WTC11 (cell line): Measurements from ENCODE around the gene MGAT3. TPM values are rescaled to one million over a fixed set of nuclear protein-coding genes. Genes with fewer than 3 reads are reported as not detected.

Source experiments
- ATAC-seq: fragments of 200-7000 bp; cut with Tn5 transposase; 2 replicates; pipeline ENCODE4 v1.10.0; 2021; ENCODE audit warnings: mild to moderate bottlenecking, moderate library complexity
- CTCF ChIA-PET: fragments of 300-600 bp; sonication (Branson Sonifier 250); formaldehyde crosslinking; loops from one replicate; lab custom pipeline; 2021; ENCODE audit warnings: antibody characterized with exemption; lab: Charles Lee
- POLR2A ChIA-PET: fragments of 350-600 bp; sonication (Branson Sonifier 250); formaldehyde crosslinking; loops from one replicate; lab custom pipeline; 2021; ENCODE audit warnings: antibody characterized with exemption; lab: Charles Lee
- DNase-seq: peaks from one replicate; pipeline ENCODE4 v3.0.0; 2021; ENCODE audit warnings: low spot score
- H3K27ac Mint-ChIP-seq: 2 replicates; pipeline ENCODE4 v1.8.0; 2021; ENCODE audit warnings: mixed read lengths
- H3K27me3 Mint-ChIP-seq: 2 replicates; pipeline ENCODE4 v1.8.0; 2021; ENCODE audit warnings: low read depth, mild to moderate bottlenecking, moderate library complexity, mixed read lengths
- H3K36me3 Mint-ChIP-seq: 2 replicates; pipeline ENCODE4 v1.8.0; 2021; ENCODE audit warnings: mixed read lengths
- H3K4me1 Mint-ChIP-seq: 2 replicates; pipeline ENCODE4 v1.8.0; 2022; ENCODE audit warnings: mixed read lengths
- H3K4me3 Mint-ChIP-seq: 2 replicates; pipeline ENCODE4 v1.8.0; 2021; ENCODE audit warnings: mild to moderate bottlenecking, moderate library complexity, mixed read lengths
- H3K9me3 Mint-ChIP-seq: 2 replicates; pipeline ENCODE4 v1.8.0; 2021; ENCODE audit warnings: mixed read lengths
- AFF4 ChIP-seq: sonication (generic); formaldehyde crosslinking; IDR thresholded peaks from 2 replicates; pipeline ENCODE4 v1.8.1; 2023; ENCODE audit warnings: mild to moderate bottlenecking, missing genetic modification reagents, borderline replicate concordance
- E2F5 ChIP-seq: sonication (generic); formaldehyde crosslinking; IDR thresholded peaks from 2 replicates; pipeline ENCODE4 v1.8.1; 2022; ENCODE audit warnings: mild to moderate bottlenecking, moderate library complexity, missing genetic modification reagents
- ESRRA ChIP-seq: sonication (generic); formaldehyde crosslinking; IDR thresholded peaks from 2 replicates; pipeline ENCODE4 v1.8.1; 2022; ENCODE audit warnings: mild to moderate bottlenecking, missing genetic modification reagents, borderline replicate concordance
- ETV6 ChIP-seq: sonication (generic); formaldehyde crosslinking; IDR thresholded peaks from 2 replicates; pipeline ENCODE4 v1.8.1; 2022; ENCODE audit warnings: mild to moderate bottlenecking, missing genetic modification reagents
- FOXP4 ChIP-seq: sonication (generic); formaldehyde crosslinking; IDR thresholded peaks from 2 replicates; pipeline ENCODE4 v1.8.0; 2022; ENCODE audit warnings: mild to moderate bottlenecking, missing genetic modification reagents
- GABPB1 ChIP-seq: sonication (generic); formaldehyde crosslinking; IDR thresholded peaks from 2 replicates; pipeline ENCODE4 v1.8.1; 2023; ENCODE audit warnings: mild to moderate bottlenecking, missing genetic modification reagents
- GRHL2 ChIP-seq: fragments of 250-450 bp; sonication (Bioruptor Pico); IDR thresholded peaks from 2 replicates; pipeline ENCODE4 v1.8.0; 2022; ENCODE audit warnings: mild to moderate bottlenecking, moderate library complexity; ENCODE audit not compliant: insufficient replicate concordance, severe bottlenecking
- MAX ChIP-seq: sonication (generic); formaldehyde crosslinking; IDR thresholded peaks from 2 replicates; pipeline ENCODE4 v1.8.0; 2022; ENCODE audit warnings: mild to moderate bottlenecking, missing genetic modification reagents
- MYBL2 ChIP-seq: sonication (generic); formaldehyde crosslinking; IDR thresholded peaks from 2 replicates; pipeline ENCODE4 v1.8.1; 2023; ENCODE audit warnings: mild to moderate bottlenecking, moderate library complexity, missing genetic modification reagents
- RELA ChIP-seq: sonication (generic); formaldehyde crosslinking; IDR thresholded peaks from 2 replicates; pipeline ENCODE4 v1.8.1; 2022; ENCODE audit warnings: missing genetic modification reagents, mild to moderate bottlenecking, borderline replicate concordance
- SMAD3 ChIP-seq: sonication (generic); formaldehyde crosslinking; IDR thresholded peaks from 2 replicates; pipeline ENCODE4 v1.8.0; 2022; ENCODE audit warnings: missing genetic modification reagents, mild to moderate bottlenecking, borderline replicate concordance
- STAT6 ChIP-seq: sonication (generic); formaldehyde crosslinking; conservative IDR thresholded peaks from 2 replicates; pipeline ENCODE4 v1.8.1; 2023; ENCODE audit warnings: mild to moderate bottlenecking, low read depth, missing genetic modification reagents, moderate library complexity
- TEAD4 ChIP-seq: sonication (generic); formaldehyde crosslinking; IDR thresholded peaks from 2 replicates; pipeline ENCODE4 v1.8.0; 2022; ENCODE audit warnings: mild to moderate bottlenecking, missing genetic modification reagents
- TP53 ChIP-seq: sonication (generic); formaldehyde crosslinking; IDR thresholded peaks from 2 replicates; pipeline ENCODE4 v1.8.1; 2023; ENCODE audit warnings: mild to moderate bottlenecking, missing genetic modification reagents
- ZBTB21 ChIP-seq: sonication (generic); formaldehyde crosslinking; IDR thresholded peaks from 2 replicates; pipeline ENCODE4 v1.8.1; 2023; ENCODE audit warnings: mild to moderate bottlenecking, missing genetic modification reagents, borderline replicate concordance
- ZNF121 ChIP-seq: sonication (generic); formaldehyde crosslinking; IDR thresholded peaks from 2 replicates; pipeline ENCODE4 v1.8.0; 2023; ENCODE audit warnings: missing genetic modification reagents
- ZNF138 ChIP-seq: sonication (generic); formaldehyde crosslinking; conservative IDR thresholded peaks from 2 replicates; pipeline ENCODE4 v1.8.1; 2022; ENCODE audit warnings: mild to moderate bottlenecking, moderate library complexity, missing genetic modification reagents
- ZNF219 ChIP-seq: sonication (generic); formaldehyde crosslinking; IDR thresholded peaks from 2 replicates; pipeline ENCODE4 v1.8.0; 2023; ENCODE audit warnings: missing genetic modification reagents, mild to moderate bottlenecking, borderline replicate concordance
- ZNF425 ChIP-seq: fragments of 250-450 bp; sonication (Bioruptor Pico); conservative IDR thresholded peaks from 2 replicates; pipeline ENCODE4 v1.9.0; 2021; ENCODE audit warnings: mild to moderate bottlenecking
- ZNF532 ChIP-seq: fragments of 250-450 bp; sonication (Bioruptor Pico); IDR thresholded peaks from 2 replicates; pipeline ENCODE4 v1.9.0; 2021; ENCODE audit warnings: mild to moderate bottlenecking, borderline replicate concordance
- total RNA-seq: library from RNA; stranded (reverse); gene quantifications from 3 replicates; pipeline ENCODE4 v1.2.3, GENCODE V29; 2021

MGAT3 gene
- total RNA-seq, 1 experiment from 2014 or later: 11.4 TPM

GRCh38 chr22:39477542-39477941 lies 20.7 kb downstream of the MGAT3 start:
- Mint-ChIP-seq H3K27me3 (no peaks in the 10 kb centered on the region), H3K27ac (no peak overlapping the region), H3K4me1 (peaks cover 32% of the 10 kb centered on the region), H3K4me3 (no peak overlapping the region), H3K9me3 (no peaks in the 10 kb centered on the region), H3K36me3 (no peaks in the 10 kb centered on the region)
- ATAC-seq (no peak), DNase-seq (no peak)
- ChIA-PET CTCF (interaction anchor here (1.0 to 2.7 kb wide), 6 partner anchors 10 to 49 kb away, joined by 3 to 14 read pairs (median 4); no protein-coding TSS in a partner anchor), POLR2A (no interaction called here)
- no peak for TF ChIP-seq MAX (CRISPR knock-in tag)
- no peak for TF ChIP-seq ZNF138 (CRISPR knock-in tag)
- TF ChIP-seq GRHL2 (CRISPR knock-in tag): no peak
- no peak for TF ChIP-seq SMAD3 (CRISPR knock-in tag)
- TF ChIP-seq ZNF532: no peak
- no peak for TF ChIP-seq ESRRA (CRISPR knock-in tag)
- TF ChIP-seq STAT6: no peak
- no peak for TF ChIP-seq ZNF425
- TF ChIP-seq ZNF121 (CRISPR knock-in tag): no peak
- TF ChIP-seq ZBTB21 (CRISPR knock-in tag): no peak
- TF ChIP-seq RELA (CRISPR knock-in tag): no peak
- TF ChIP-seq AFF4 (CRISPR knock-in tag): no peak
- no peak for TF ChIP-seq TP53 (CRISPR knock-in tag)
- no peak for TF ChIP-seq MYBL2 (CRISPR knock-in tag)
- TF ChIP-seq E2F5: no peak
- TF ChIP-seq TEAD4: no peak
- no peak for TF ChIP-seq ETV6
- no peak for TF ChIP-seq FOXP4 (CRISPR knock-in tag)
- TF ChIP-seq GABPB1 (CRISPR knock-in tag): no peak
- TF ChIP-seq ZNF219 (CRISPR knock-in tag): no peak
